Neural crest cell (in vitro differentiated cells): ENCODE measurements around the gene LRRC7. TPM values are rescaled to one million over a fixed set of nuclear protein-coding genes. Genes with fewer than 3 reads are reported as not detected.
"Not testable (repeated sequence)": the region's sequence is repeated elsewhere in the genome, so short reads cannot be mapped to it uniquely, and the experiment has no call there.

ENCODE experiments used
- DNase-seq: peaks from one replicate; pipeline ENCODE4 v3.0.0; 2021; ENCODE audit warnings: low read depth, mixed read lengths, low spot score
- H3K27ac Mint-ChIP-seq: one replicate; pipeline ENCODE4 v1.8.0; 2021; ENCODE audit warnings: mild to moderate bottlenecking, mixed read lengths; ENCODE audit not compliant: unreplicated experiment
- H3K27me3 Mint-ChIP-seq: 2 replicates; pipeline ENCODE4 v1.8.0; 2021; ENCODE audit warnings: low read depth, mild to moderate bottlenecking, mixed read lengths
- H3K36me3 Mint-ChIP-seq: 2 replicates; pipeline ENCODE4 v1.8.0; 2021; ENCODE audit warnings: low read depth, mild to moderate bottlenecking, mixed read lengths
- H3K4me1 Mint-ChIP-seq: 2 replicates; pipeline ENCODE4 v1.8.0; 2021; ENCODE audit warnings: mixed read lengths
- H3K4me3 Mint-ChIP-seq: one replicate; pipeline ENCODE4 v1.8.0; 2021; ENCODE audit warnings: mild to moderate bottlenecking, mixed read lengths
- H3K9me3 Mint-ChIP-seq: 2 replicates; pipeline ENCODE4 v1.8.0; 2021; ENCODE audit warnings: mixed read lengths
- CTCF ChIP-seq: fragments of 200-600 bp; sonication (generic); conservative IDR thresholded peaks from 2 replicates; pipeline ENCODE4 v1.5.0; 2021; ENCODE audit warnings: antibody characterized with exemption, mild to moderate bottlenecking
- total RNA-seq: library from RNA; stranded (reverse); gene quantifications from 2 replicates; pipeline ENCODE4 v1.2.1, GENCODE V29; 2021

The LRRC7 gene
- total RNA-seq, 1 donor from 2014 or later = 2.4 TPM

GRCh38 chr1:70041317-70042045 lies 473.8 kb downstream of the LRRC7 start:
- Mint-ChIP-seq H3K27ac (no peak overlapping the region), H3K9me3 (peaks cover 3% of the 10 kb centered on the region), H3K36me3 (peaks cover 4% of the 10 kb centered on the region), H3K4me1 (peaks cover 4% of the 10 kb centered on the region), H3K27me3 (no peaks in the 10 kb centered on the region), H3K4me3 (no peak overlapping the region)
- no peak for DNase-seq
- TF ChIP-seq CTCF = no peak

- H3K4me1 Mint-ChIP-seq = peaks cover 4% of the 10 kb centered on the region
- no peaks in the 10 kb centered on the region for H3K27me3 Mint-ChIP-seq
- peaks cover 3% of the 10 kb centered on the region for H3K9me3 Mint-ChIP-seq
- H3K36me3 Mint-ChIP-seq = peaks cover 4% of the 10 kb centered on the region
- no peak overlapping the region for H3K27ac Mint-ChIP-seq
- no peak for TF ChIP-seq CTCF
- no peak overlapping the region for H3K4me3 Mint-ChIP-seq
- no peak for DNase-seq
Measured at GRCh38 chr1:70042090-70042731, 474.5 kb downstream of the LRRC7 start.

- Mint-ChIP-seq H3K36me3 (no peaks in the 10 kb centered on the region), H3K4me1 (no peaks in the 10 kb centered on the region), H3K4me3 (no peak overlapping the region), H3K27me3 (no peaks in the 10 kb centered on the region), H3K27ac (no peak overlapping the region), H3K9me3 (peaks cover under 1% of the 10 kb centered on the region)
- TF ChIP-seq CTCF = no peak
- DNase-seq = no peak
Measured at GRCh38 chr1:70043804-70044203, 476.1 kb downstream of the LRRC7 start.

- DNase-seq = no peak
- H3K36me3 Mint-ChIP-seq = no peaks in the 10 kb centered on the region
- TF ChIP-seq CTCF = no peak
- no peak overlapping the region for H3K4me3 Mint-ChIP-seq
- H3K9me3 Mint-ChIP-seq = no peaks in the 10 kb centered on the region
- no peak overlapping the region for H3K27ac Mint-ChIP-seq
- H3K4me1 Mint-ChIP-seq = no peaks in the 10 kb centered on the region
- no peaks in the 10 kb centered on the region for H3K27me3 Mint-ChIP-seq
Measured at GRCh38 chr1:70044832-70045231, 477.1 kb downstream of the LRRC7 start.

GRCh38 chr1:70045581-70045980 lies 477.9 kb downstream of the LRRC7 start:
- H3K27me3 Mint-ChIP-seq, H3K4me1 Mint-ChIP-seq, H3K9me3 Mint-ChIP-seq, H3K4me3 Mint-ChIP-seq, H3K36me3 Mint-ChIP-seq, DNase-seq, H3K27ac Mint-ChIP-seq: not testable (repeated sequence)
